Adrenal gland (tissue), 5 donors: ENCODE measurements around the gene CANX.

ENCODE experiments used
- CTCF ChIP-seq, 6 experiments: fragments of 450-650 bp in 4 of 6; fragments of 200-600 bp in 2 of 6; sonication (generic) in 1 of 6; IDR thresholded peaks; 1 replicate in 5 of 6; 2 replicates in 1 of 6; pipeline versions ENCODE4 v1.5.1 to v1.8.0; 2016 to 2021; ENCODE audit warnings: antibody characterized with exemption in 6 of 6, mild to moderate bottlenecking in 2 of 6, moderate library complexity in 1 of 6
- POLR2A ChIP-seq, 2 donors: fragments of 450-650 bp; IDR thresholded peaks; one replicate each; pipeline ENCODE4 v1.6.1; 2017; ENCODE audit warnings: antibody characterized with exemption in 2 of 2, mild to moderate bottlenecking in 2 of 2, moderate library complexity in 1 of 2
- donor health status: DM: no; HTN: no; CAD: no.

DNA sequence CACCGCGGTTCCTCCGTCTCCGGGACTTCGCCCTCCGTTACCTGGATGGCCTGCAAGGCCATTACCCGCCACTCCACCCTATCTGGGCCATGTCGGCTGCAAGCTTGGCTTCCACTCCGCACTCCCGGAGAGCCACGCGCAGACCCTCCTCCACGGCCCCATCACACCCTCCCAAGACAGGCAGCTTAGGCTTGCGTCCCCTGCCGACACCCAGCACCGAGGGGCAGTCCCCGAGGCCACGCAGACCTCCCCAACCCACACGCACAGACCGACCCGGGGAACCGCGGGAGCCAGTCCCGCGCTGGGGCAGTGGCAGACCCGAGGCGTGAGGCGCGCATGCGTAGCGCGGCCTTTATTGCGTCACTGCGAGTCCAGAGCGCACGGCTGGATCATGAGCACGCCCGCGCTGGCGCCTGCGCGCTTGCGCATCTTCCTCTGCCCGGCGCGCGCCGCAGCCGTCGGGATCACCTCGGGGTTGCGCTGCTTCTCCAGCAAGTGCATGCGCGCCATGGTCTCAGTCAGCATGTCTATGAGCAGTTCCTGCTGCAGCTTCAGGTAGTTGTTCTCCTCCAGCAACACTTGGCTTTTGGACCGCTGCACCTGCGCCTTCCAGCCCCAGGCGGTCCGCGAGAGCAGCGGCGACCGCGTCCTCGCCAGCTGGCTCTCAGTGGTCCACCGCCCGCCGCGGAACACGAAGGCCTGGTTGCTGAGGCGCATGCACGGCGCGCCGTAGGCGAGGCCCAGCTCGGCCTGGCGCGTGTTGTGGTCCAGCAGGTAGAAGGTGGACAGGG, 20.3 kb upstream of the CANX start:
- no peak for TF ChIP-seq CTCF (IDR thresholded peaks at IDR 0.05)
- peak; percentile 75 to 94 for TF ChIP-seq POLR2A (IDR thresholded peaks at IDR 0.05)
